GM12872 (cell line): Measurements from ENCODE around the gene GSTT2B.

Experiments used
- TF ChIP-seq, protein P1 (sequence below): IDR thresholded peaks from 3 replicates; pipeline ENCODE4 v1.5.1; 2011; ENCODE audit warnings: low read depth, mild to moderate bottlenecking, low read length, moderate library complexity; ENCODE audit not compliant: insufficient read depth

Gene GSTT2B

GRCh38 chr22:23913661-23914353, 47.2 kb downstream of the GSTT2B start:
- TF ChIP-seq, protein P1, sequence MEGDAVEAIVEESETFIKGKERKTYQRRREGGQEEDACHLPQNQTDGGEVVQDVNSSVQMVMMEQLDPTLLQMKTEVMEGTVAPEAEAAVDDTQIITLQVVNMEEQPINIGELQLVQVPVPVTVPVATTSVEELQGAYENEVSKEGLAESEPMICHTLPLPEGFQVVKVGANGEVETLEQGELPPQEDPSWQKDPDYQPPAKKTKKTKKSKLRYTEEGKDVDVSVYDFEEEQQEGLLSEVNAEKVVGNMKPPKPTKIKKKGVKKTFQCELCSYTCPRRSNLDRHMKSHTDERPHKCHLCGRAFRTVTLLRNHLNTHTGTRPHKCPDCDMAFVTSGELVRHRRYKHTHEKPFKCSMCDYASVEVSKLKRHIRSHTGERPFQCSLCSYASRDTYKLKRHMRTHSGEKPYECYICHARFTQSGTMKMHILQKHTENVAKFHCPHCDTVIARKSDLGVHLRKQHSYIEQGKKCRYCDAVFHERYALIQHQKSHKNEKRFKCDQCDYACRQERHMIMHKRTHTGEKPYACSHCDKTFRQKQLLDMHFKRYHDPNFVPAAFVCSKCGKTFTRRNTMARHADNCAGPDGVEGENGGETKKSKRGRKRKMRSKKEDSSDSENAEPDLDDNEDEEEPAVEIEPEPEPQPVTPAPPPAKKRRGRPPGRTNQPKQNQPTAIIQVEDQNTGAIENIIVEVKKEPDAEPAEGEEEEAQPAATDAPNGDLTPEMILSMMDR, result no peak

- TF ChIP-seq, protein P1, result no peak
Measured at GRCh38 chr22:23913306-23913660, 47.7 kb downstream of the GSTT2B start.

DNA sequence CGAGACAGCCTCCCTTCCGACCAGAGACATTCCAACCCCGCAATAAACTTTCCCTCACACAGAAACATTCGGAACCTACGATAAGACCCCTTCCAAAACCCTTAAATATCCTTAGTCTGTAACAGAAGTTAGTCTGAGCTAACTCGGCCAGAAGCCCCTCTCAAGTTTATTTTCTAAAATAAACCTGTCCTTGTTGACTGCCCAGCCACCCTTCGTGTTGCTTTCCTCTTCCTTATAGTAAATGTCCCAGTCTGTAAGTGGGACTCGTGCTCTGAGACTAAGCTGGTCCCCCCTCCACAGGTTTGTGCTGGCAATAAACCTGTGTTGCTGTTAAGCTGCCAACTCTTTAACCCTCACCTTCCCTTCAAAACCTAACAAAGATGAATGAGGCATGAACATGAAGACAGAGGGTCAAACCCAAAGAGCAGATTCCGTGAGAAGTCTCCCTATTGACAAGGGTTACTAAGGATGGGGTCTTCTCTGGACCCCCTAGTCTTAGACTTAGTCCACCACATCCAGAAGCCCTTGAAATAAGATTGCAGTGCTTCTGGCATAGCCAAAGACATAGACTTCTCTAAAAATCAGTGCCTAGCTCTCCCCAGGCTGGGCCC, 48.6 kb downstream of the GSTT2B start:
- TF ChIP-seq, protein P1, result no peak

GRCh38 chr22:23911318-23911980, 49.5 kb downstream of the GSTT2B start:
- TF ChIP-seq, protein P1, result no peak

DNA sequence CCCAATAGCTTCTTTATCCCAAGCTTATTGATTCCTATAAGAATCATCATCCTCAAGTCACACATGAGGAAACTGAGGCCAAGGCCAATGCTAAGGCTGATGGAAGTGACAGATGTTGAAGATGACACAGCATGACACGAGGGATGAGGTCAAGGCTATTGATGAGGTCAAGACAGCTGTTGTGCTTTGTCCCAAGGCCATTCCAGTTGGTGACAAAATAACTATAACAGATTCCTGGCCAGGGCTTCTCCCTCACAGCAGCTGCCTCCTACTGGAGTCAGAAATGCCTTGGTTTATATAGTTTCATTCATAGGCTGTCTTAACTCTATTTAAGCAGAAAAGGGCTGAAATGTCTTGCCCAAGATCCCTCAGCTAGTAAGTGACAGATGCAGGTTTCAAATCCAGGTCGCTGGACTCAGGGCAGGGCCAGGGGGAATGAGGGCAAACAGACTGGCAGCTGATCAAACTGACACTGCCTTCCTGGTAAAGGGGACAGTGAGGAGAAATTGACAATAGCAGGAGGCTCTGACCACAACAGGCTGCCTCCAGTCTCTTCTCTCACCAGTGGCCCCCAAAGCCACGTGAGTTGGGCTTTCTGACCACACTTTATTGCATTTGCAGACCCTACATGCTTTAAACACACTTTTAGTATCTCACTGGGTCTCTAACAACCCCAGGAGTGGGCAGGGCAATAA, 50.4 kb downstream of the GSTT2B start:
- TF ChIP-seq, protein P1, result no peak

DNA sequence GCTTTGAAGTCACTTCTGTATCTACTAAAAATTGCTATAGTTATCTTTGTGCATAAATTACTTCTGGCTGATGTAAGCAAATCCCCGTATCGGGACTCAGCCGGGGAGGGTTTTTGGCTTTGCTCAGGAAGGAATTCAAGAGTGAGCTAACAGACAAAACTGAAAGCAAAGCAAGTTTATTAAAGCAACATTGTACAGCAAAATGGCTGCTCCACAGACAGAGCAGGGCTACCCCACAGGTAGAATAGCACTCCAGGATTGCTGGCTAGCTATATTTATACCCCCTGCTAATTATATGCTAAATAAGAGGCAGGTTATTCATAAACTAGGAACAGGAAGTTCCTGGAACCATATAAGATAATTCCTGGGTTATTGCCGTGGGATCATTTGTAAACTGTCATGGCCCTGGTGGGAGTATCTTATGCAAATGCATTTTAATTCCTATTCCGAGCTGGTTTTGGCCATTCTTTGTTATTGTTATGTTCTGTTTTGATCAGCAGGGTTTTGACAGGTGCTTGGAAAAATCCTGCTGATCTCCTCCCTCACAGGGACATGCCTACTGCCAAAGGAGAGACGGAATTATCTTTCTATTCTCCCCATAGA, 51.6 kb downstream of the GSTT2B start:
- TF ChIP-seq, protein P1, result no peak
